ENCODE results near the gene ZNF593OS. TPM values are rescaled to one million over a fixed set of nuclear protein-coding genes. Genes with fewer than 3 reads are reported as not detected.

Gene ZNF593OS
- total RNA-seq, 1 experiment from 2014 or later = not detected

DNA sequence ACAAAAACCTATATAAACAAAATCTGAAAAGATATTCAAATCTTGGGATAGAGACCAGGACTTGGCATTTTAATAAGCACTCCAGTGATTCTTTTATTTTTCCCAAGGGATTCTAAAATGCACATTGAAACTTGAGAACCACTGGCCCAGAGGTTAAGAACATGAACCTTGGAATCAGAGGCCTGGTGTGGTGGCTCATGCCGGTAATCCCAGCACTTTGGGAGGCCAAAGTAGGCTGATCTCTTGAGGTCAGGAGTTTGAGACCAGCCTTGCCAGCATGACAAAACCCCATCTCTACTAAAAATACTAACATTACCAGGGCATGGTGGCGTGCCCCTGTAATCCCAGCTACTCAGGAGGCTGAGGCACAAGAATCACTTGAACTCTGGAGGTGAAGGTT is 49.5 kb upstream of the ZNF593OS start:
- no peak overlapping the region for H3K14ac ChIP-seq (ENCODE audit: insufficient read depth, low read length)
- no peak overlapping the region for H3K27ac Mint-ChIP-seq

More for the DNA sequence above, 49.5 kb upstream of the ZNF593OS start:
- H3K27me3 ChIP-seq (ENCODE audit: insufficient read depth, low read length) = no peaks in the 10 kb centered on the region
- H3K36me3 Mint-ChIP-seq (ENCODE audit: insufficient read depth in 1 of 3, low read depth in 3 of 3) = no peaks in the 10 kb centered on the region
- no peak overlapping the region for H2BK120ac ChIP-seq (ENCODE audit: low read depth, low read length, poor library complexity, severe bottlenecking)
- no peaks in the 10 kb centered on the region for H4K20me1 ChIP-seq (ENCODE audit: control insufficient read depth, insufficient read depth, insufficient read length)
- no CpG with 5 or more reads among the region's 2 CpGs for WGBS (ENCODE audit: extremely low coverage, insufficient read length, low lambda C conversion rate)
- no peak overlapping the region for H2BK5ac ChIP-seq (ENCODE audit: insufficient read length, low read length)
- no peaks in the 10 kb centered on the region for H3K79me1 ChIP-seq (ENCODE audit: insufficient read depth, low read depth, low read length, poor library complexity, severe bottlenecking)
- H2BK20ac ChIP-seq (ENCODE audit: low read depth, low read length, poor library complexity, severe bottlenecking) = no peak overlapping the region
- H3K4ac ChIP-seq (ENCODE audit: low read depth, low read length) = no peak overlapping the region
- H3K23ac ChIP-seq (ENCODE audit: insufficient read length, low read depth, low read length) = no peak overlapping the region
- H2BK15ac ChIP-seq (ENCODE audit: low read depth, low read length) = no peak overlapping the region
- no peak overlapping the region for H3K56ac ChIP-seq (ENCODE audit: insufficient read length, low read depth, low read length)
- no peak overlapping the region for H3K9ac ChIP-seq (ENCODE audit: extremely low read depth, insufficient read length, low read length)
- H3K18ac ChIP-seq (ENCODE audit: insufficient read length, low read depth, low read length) = no peak overlapping the region
- peaks cover 31% of the 10 kb centered on the region for H3K27me3 Mint-ChIP-seq (ENCODE audit: low read depth)
- H3T11ph ChIP-seq (ENCODE audit: low read length) = no peak overlapping the region
- no peaks in the 10 kb centered on the region for H3K9me3 ChIP-seq (ENCODE audit: control insufficient read depth, low read depth, low read length)
- H2AFZ ChIP-seq (ENCODE audit: low read length) = no peak overlapping the region
- H3K4me1 ChIP-seq (ENCODE audit: insufficient read depth, low read length) = no peaks in the 10 kb centered on the region
- no peaks in the 10 kb centered on the region for H3K79me2 ChIP-seq (ENCODE audit: insufficient read depth, low read length)
- H3K4me1 Mint-ChIP-seq = peaks cover 19 to 22% of the 10 kb centered on the region in 2 experiments
- H3K9me3 Mint-ChIP-seq = no peaks in the 10 kb centered on the region
- no peak overlapping the region for H3K4me2 ChIP-seq (ENCODE audit: insufficient read depth, insufficient read length, low read length)
- peaks cover 9% of the 10 kb centered on the region for H3K23me2 ChIP-seq (ENCODE audit: insufficient read length, low read depth, low read length, poor library complexity, severe bottlenecking)
- H4K5ac ChIP-seq (ENCODE audit: insufficient read length, low read depth, low read length) = no peak overlapping the region
- H3K4me3 Mint-ChIP-seq = no peak overlapping the region
- no peak overlapping the region for H4K8ac ChIP-seq (replicated peaks; ENCODE audit: insufficient read length, low read depth, low read length)
- TF ChIP-seq, protein P1, sequence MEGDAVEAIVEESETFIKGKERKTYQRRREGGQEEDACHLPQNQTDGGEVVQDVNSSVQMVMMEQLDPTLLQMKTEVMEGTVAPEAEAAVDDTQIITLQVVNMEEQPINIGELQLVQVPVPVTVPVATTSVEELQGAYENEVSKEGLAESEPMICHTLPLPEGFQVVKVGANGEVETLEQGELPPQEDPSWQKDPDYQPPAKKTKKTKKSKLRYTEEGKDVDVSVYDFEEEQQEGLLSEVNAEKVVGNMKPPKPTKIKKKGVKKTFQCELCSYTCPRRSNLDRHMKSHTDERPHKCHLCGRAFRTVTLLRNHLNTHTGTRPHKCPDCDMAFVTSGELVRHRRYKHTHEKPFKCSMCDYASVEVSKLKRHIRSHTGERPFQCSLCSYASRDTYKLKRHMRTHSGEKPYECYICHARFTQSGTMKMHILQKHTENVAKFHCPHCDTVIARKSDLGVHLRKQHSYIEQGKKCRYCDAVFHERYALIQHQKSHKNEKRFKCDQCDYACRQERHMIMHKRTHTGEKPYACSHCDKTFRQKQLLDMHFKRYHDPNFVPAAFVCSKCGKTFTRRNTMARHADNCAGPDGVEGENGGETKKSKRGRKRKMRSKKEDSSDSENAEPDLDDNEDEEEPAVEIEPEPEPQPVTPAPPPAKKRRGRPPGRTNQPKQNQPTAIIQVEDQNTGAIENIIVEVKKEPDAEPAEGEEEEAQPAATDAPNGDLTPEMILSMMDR (conservative IDR thresholded peaks at IDR 0.05) = no peak
- no peak overlapping the region for H2AK5ac ChIP-seq (ENCODE audit: insufficient read length, low read length)
- H2BK12ac ChIP-seq (ENCODE audit: insufficient read length, low read depth, low read length) = no peak overlapping the region
- DNase-seq = no peak
- no peak overlapping the region for H4K91ac ChIP-seq (ENCODE audit: insufficient read length, low read depth, low read length)
- H3K27ac ChIP-seq (ENCODE audit: insufficient read length, low read depth, low read length) = no peak overlapping the region

All from H9 (cell line).